ENCODE results near the gene DIS3L2.

GRCh38 chr2:232219496-232219870 is 258.0 kb downstream of the DIS3L2 start:
- TF ChIP-seq CTCF (IDR thresholded peaks at IDR 0.05; ENCODE audit: low read depth, low read length) (no peak), EZH2phosphoT487 (IDR thresholded peaks at IDR 0.05; ENCODE audit: low read depth) (no peak)

All from OCI-LY3 (cell line).